GM12872 (cell line): ENCODE measurements around the gene PPP1R9A.

ENCODE experiments used
- TF ChIP-seq, protein P1 (sequence below): IDR thresholded peaks from 3 replicates; pipeline ENCODE4 v1.5.1; 2011; ENCODE audit warnings: low read depth, mild to moderate bottlenecking, low read length, moderate library complexity; ENCODE audit not compliant: insufficient read depth

PPP1R9A gene

DNA sequence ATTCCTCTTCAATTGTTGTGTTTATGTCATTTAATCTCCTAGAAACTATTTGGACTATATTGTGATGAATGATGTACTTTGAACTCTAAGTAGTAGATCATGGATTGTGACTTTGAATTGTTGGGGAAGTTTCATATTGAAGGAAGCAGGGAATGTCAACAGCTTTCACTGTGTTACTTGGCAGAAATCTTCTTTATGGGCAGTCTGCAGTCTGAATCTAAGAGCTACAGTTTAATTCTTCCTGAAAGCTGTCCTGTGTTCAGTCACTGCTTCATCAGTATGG lies 91.6 kb downstream of the PPP1R9A start:
- TF ChIP-seq, protein P1, sequence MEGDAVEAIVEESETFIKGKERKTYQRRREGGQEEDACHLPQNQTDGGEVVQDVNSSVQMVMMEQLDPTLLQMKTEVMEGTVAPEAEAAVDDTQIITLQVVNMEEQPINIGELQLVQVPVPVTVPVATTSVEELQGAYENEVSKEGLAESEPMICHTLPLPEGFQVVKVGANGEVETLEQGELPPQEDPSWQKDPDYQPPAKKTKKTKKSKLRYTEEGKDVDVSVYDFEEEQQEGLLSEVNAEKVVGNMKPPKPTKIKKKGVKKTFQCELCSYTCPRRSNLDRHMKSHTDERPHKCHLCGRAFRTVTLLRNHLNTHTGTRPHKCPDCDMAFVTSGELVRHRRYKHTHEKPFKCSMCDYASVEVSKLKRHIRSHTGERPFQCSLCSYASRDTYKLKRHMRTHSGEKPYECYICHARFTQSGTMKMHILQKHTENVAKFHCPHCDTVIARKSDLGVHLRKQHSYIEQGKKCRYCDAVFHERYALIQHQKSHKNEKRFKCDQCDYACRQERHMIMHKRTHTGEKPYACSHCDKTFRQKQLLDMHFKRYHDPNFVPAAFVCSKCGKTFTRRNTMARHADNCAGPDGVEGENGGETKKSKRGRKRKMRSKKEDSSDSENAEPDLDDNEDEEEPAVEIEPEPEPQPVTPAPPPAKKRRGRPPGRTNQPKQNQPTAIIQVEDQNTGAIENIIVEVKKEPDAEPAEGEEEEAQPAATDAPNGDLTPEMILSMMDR, result no peak

DNA sequence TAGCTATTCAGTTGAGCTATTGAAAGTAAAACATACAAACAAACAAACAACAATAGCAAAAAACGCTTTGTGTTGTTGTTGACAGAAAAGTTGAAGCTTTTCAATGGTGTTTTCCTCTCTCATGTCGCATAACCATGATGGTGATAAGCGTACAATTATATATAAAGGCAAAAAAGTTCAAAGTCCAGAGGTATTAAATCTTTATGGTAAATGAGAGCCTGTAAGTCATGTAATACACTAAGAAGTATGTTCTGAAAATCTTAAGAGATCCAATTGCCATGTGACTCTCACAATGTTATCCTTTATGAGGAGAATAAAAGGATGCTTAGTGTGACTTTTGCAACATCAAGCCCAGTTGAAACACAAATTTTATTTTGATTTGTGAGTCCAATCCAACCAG lies 93.9 kb downstream of the PPP1R9A start:
- TF ChIP-seq, protein P1, result no peak

DNA sequence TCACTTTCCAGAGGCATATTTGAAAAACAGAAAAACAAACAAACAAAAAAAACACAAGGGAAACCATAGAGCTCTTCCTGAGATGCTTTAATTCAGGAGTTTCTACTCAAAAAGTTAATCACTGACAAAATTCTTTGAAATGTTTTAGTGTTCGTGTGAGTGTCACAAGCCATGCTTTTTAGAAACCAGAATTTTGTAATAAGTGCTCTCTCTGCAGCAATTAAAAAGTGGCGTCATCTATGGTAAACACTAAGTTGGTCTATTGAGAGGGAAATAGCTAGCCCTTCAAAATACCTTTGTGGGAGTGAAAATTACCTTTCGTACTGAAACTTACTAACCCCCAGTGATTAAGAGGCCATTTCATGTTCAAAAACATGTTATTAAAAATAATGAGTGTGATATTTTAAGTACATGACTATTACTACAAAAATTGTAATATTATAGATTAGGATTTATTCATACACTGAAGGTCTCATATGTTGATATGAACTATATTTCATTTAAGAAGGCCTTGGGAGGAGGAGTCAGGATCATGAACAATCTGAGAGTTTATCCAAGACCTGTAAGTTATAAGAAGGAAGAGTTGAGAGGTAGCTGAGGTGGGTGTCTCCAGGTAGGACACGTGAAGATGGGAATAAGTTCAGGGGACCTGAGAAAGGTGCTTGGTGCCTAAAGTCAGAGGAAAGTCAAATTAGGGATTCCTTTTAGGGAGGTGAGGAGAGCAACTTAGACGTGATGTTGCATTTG lies 94.6 kb downstream of the PPP1R9A start:
- TF ChIP-seq, protein P1, result no peak

DNA sequence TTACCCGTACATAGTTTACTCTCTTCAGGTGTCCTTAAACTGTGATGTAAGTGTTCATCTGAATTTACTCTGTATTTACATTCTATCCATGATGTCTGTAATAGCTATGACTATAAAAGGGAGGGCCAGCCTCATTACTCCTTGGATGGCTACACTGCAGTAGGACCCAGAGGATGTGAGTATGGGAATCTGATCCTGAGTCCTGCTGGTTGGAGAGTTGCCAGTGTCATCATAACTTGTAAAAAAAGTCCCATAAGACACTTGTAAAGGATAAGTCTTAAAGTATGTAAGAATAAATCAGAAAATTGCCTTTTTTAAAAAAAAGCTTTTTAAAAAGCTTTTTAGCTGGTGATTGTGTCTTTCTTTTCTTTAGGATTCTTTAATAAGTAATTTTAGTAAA lies 95.4 kb downstream of the PPP1R9A start:
- TF ChIP-seq, protein P1, result no peak

DNA sequence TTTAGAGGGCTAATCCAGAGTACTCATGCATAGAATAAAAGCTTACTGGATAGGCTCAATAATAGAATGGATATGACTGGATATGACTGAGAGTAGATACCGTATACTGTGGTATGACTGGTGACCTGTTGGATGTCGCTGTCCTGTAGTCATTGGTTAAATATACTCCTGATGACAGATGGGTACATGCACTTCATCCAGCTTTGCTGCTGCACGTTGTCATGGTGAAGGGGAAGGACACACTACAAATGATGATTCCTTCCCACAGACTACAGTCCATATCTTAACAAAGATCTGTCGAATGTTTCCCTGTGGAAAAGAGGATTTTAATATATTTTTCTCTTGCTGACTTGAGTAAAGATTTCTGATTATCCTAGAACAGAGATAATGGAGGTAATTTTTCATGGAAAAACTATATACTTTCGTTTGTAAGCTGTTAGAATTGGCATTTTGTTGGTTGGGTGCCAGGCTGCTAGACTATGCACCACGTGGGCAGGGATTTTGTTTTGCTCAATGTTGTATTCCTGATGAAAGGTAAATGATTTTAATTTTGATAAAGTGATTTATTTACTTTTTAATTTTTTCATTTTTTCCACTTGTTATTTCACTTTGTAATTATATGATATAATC lies 97.3 kb downstream of the PPP1R9A start:
- TF ChIP-seq, protein P1, result no peak

DNA sequence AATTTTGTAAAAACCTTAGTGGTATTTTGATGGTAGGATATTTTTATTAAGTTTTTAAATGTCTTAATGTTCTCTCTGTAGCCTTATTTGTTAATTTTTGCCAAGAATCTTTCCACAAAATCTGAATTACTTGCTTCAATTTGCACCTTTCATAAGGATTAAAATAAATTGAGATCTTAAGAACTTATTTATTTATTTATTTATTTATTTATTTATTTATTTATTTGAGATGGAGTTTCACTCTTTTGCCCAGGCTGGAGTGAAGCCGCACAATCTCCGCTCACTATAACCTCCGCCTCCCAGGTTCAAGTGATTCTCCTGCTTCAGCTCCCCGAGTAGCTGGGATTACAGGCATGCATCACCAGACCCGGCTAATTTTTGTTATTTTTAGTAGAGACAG lies 98.6 kb downstream of the PPP1R9A start:
- TF ChIP-seq, protein P1, result no peak

DNA sequence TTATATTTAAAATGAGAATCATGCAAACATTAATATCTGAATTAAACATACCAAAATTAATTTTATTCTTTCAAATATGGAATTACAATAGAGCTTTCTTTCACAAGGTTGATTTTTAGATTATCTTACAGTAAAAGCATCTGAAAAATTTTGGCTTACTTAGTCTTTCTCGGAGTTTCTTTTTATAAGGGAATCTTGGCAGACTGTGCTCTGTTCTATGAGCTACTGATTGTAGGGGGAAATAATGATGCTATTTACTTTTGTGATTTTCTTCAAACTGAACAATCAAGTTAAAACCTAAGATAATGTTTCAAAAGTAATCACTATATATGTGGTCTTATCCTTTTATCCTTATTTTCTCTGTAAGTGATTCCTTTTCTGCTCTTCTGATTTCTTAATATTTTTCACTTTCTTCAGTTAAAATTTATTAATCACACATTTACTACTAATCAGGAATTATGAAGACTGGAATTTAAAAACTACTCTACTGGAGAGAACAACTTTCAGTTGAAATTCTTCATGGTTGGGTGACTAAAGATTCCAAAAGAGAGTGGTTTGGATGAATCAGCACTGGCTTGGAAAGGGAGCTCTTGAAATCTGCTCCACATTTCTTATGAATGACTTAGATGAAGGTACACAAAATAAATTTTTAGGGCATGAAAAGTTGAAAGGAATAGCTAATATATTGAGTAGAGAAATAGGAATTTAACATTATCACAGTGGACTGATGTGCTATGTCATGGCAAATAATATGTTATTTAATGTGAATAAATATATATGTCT lies 103.9 kb downstream of the PPP1R9A start:
- TF ChIP-seq, protein P1, result no peak
